ENCODE data around the gene SDK2.
A peak's percentile ranks its signal among the peaks of the same experiment; 100 is the strongest.

SDK2 gene

GRCh38 chr17:73569762-73570319 is 74.4 kb downstream of the SDK2 start:
- no peak for DNase-seq (ENCODE audit: low read depth in 1 of 2, low spot score in 1 of 2)
- TF ChIP-seq SPI1 (IDR thresholded peaks at IDR 0.05; ENCODE audit: borderline replicate concordance, low read depth) = no peak
- TF ChIP-seq REST (IDR thresholded peaks at IDR 0.05; ENCODE audit: insufficient replicate concordance, low read depth) = no peak
- no peak for TF ChIP-seq CTCF (IDR thresholded peaks at IDR 0.05; ENCODE audit: insufficient read depth, low read length)
- TF ChIP-seq POLR2AphosphoS5 (IDR thresholded peaks at IDR 0.05; ENCODE audit: low read depth) = no peak
- no peak for TF ChIP-seq GABPA (IDR thresholded peaks at IDR 0.05; ENCODE audit: low read depth)

GRCh38 chr17:73568934-73569333 is 75.3 kb downstream of the SDK2 start:
- TF ChIP-seq POLR2AphosphoS5 (IDR thresholded peaks at IDR 0.05; ENCODE audit: low read depth) (no peak), SPI1 (IDR thresholded peaks at IDR 0.05; ENCODE audit: borderline replicate concordance, low read depth) (no peak)
- H3K27ac ChIP-seq (replicated peaks) = no peak overlapping the region
- no peak overlapping the region for H3K4me3 ChIP-seq (replicated peaks; ENCODE audit: insufficient read depth, low read length)
- H3K27me3 ChIP-seq (ENCODE audit: insufficient read depth, poor library complexity, severe bottlenecking) = no peaks in the 10 kb centered on the region
- DNase-seq (ENCODE audit: low read depth in 1 of 2, low spot score in 1 of 2) = no peak

More at GRCh38 chr17:73569762-73570319, 74.4 kb downstream of the SDK2 start:
- Histone ChIP-seq H3K27me3 (ENCODE audit: insufficient read depth, poor library complexity, severe bottlenecking) (no peaks in the 10 kb centered on the region), H3K27ac (replicated peaks) (no peak overlapping the region), H3K4me3 (replicated peaks; ENCODE audit: insufficient read depth, low read length) (no peak overlapping the region)

- Histone ChIP-seq H3K27me3 (ENCODE audit: insufficient read depth, poor library complexity, severe bottlenecking) (no peaks in the 10 kb centered on the region), H3K4me3 (replicated peaks; ENCODE audit: insufficient read depth, low read length) (no peak overlapping the region), H3K27ac (replicated peaks) (no peak overlapping the region)
- no peak for DNase-seq (ENCODE audit: low read depth in 1 of 2, low spot score in 1 of 2)
- TF ChIP-seq POLR2AphosphoS5 (IDR thresholded peaks at IDR 0.05; ENCODE audit: low read depth) = no peak
- no peak for TF ChIP-seq CTCF (IDR thresholded peaks at IDR 0.05; ENCODE audit: insufficient read depth, low read length)
- no peak for TF ChIP-seq REST (IDR thresholded peaks at IDR 0.05; ENCODE audit: insufficient replicate concordance, low read depth)
- no peak for TF ChIP-seq SPI1 (IDR thresholded peaks at IDR 0.05; ENCODE audit: borderline replicate concordance, low read depth)
- no peak for TF ChIP-seq GABPA (IDR thresholded peaks at IDR 0.05; ENCODE audit: low read depth)
Measured at GRCh38 chr17:73566905-73567782, 77.1 kb downstream of the SDK2 start.

- TF ChIP-seq SPI1 (IDR thresholded peaks at IDR 0.05; ENCODE audit: borderline replicate concordance, low read depth) (peak; percentile 44; the same call in 1 of the 2 replicates), REST (IDR thresholded peaks at IDR 0.05; ENCODE audit: insufficient replicate concordance, low read depth) (no peak)
- no peaks in the 10 kb centered on the region for H3K27me3 ChIP-seq (ENCODE audit: insufficient read depth, poor library complexity, severe bottlenecking)
- H3K4me3 ChIP-seq (replicated peaks; ENCODE audit: insufficient read depth, low read length) = no peak overlapping the region
- H3K27ac ChIP-seq (replicated peaks) = no peak overlapping the region
- DNase-seq (ENCODE audit: low read depth in 1 of 2, low spot score in 1 of 2) = peak in 1 of 2 experiments; percentile 14
Measured at GRCh38 chr17:73564843-73565242, 79.4 kb downstream of the SDK2 start.
